ENCODE results near the gene DMBX1. TPM values are rescaled to one million over a fixed set of nuclear protein-coding genes. Genes with fewer than 3 reads are reported as not detected.

The DMBX1 gene
- total RNA-seq, 3 donors from 2014 or later = not detected

GRCh38 chr1:46464915-46465314 lies 24.7 kb upstream of the DMBX1 start:
- intact Hi-C loops (cut with DNase I; ENCODE audit: low total_unique reads) = loop anchor here (5.0 kb wide), 1 partner anchor 318 kb away; no protein-coding TSS in a partner anchor
- Histone ChIP-seq H3K27me3 (peaks cover 0 to 24% of the 10 kb centered on the region in 2 donors), H3K4me1 (peaks cover 0 to 5% of the 10 kb centered on the region in 2 donors)

GRCh38 chr1:46465981-46466476 lies 23.6 kb upstream of the DMBX1 start:
- H3K4me1 ChIP-seq = peaks cover 0 to 5% of the 10 kb centered on the region in 2 donors
- no peaks in the 10 kb centered on the region for H3K9me3 ChIP-seq
- no peaks in the 10 kb centered on the region for H3K36me3 ChIP-seq
- TF ChIP-seq POLR2A (IDR thresholded peaks at IDR 0.05) = no peak
- TF ChIP-seq CTCF (IDR thresholded peaks at IDR 0.05) = no peak
- TF ChIP-seq POLR2AphosphoS5 (IDR thresholded peaks at IDR 0.05) = no peak
- no peak overlapping the region for H3K27ac ChIP-seq
- no peak for DNase-seq (ENCODE audit: low spot score in 2 of 2)
- H3K4me3 ChIP-seq = peak overlapping the region in 2 of 3 donors; percentile 58 to 70
- intact Hi-C loops (cut with DNase I; ENCODE audit: low total_unique reads) = no loop called here
- H3K27me3 ChIP-seq = peaks cover 0 to 24% of the 10 kb centered on the region in 2 donors

More at GRCh38 chr1:46464915-46465314, 24.7 kb upstream of the DMBX1 start:
- Histone ChIP-seq H3K9me3 (no peaks in the 10 kb centered on the region), H3K27ac (no peak overlapping the region), H3K4me3 (no peak overlapping the region), H3K36me3 (no peaks in the 10 kb centered on the region)
- TF ChIP-seq CTCF (IDR thresholded peaks at IDR 0.05) = no peak
- TF ChIP-seq POLR2AphosphoS5 (IDR thresholded peaks at IDR 0.05) = no peak
- no peak for TF ChIP-seq POLR2A (IDR thresholded peaks at IDR 0.05)
- no peak for DNase-seq (ENCODE audit: low spot score in 2 of 2)

GRCh38 chr1:46466477-46467182 lies 23.0 kb upstream of the DMBX1 start:
- Histone ChIP-seq H3K27ac (no peak overlapping the region), H3K27me3 (peaks cover 0 to 24% of the 10 kb centered on the region in 2 donors)
- no peak for DNase-seq (ENCODE audit: low spot score in 2 of 2)

GRCh38 chr1:46467183-46467504 lies 22.5 kb upstream of the DMBX1 start:
- Histone ChIP-seq H3K27me3 (peaks cover 0 to 24% of the 10 kb centered on the region in 2 donors), H3K9me3 (no peaks in the 10 kb centered on the region), H3K27ac (no peak overlapping the region), H3K4me3 (peak overlapping the region in 2 of 3 donors; percentile 58 to 70), H3K4me1 (peaks cover 0 to 5% of the 10 kb centered on the region in 2 donors), H3K36me3 (no peaks in the 10 kb centered on the region)
- intact Hi-C loops (cut with DNase I; ENCODE audit: low total_unique reads) = no loop called here
- no peak for DNase-seq (ENCODE audit: low spot score in 2 of 2)
- TF ChIP-seq POLR2A (IDR thresholded peaks at IDR 0.05) (no peak), POLR2AphosphoS5 (IDR thresholded peaks at IDR 0.05) (no peak), CTCF (IDR thresholded peaks at IDR 0.05) (no peak)

More at GRCh38 chr1:46466477-46467182, 23.0 kb upstream of the DMBX1 start:
- H3K36me3 ChIP-seq = no peaks in the 10 kb centered on the region
- intact Hi-C loops (cut with DNase I; ENCODE audit: low total_unique reads) = no loop called here
- H3K9me3 ChIP-seq = no peaks in the 10 kb centered on the region
- no peak for TF ChIP-seq POLR2AphosphoS5 (IDR thresholded peaks at IDR 0.05)
- TF ChIP-seq POLR2A (IDR thresholded peaks at IDR 0.05) = no peak
- no peak for TF ChIP-seq CTCF (IDR thresholded peaks at IDR 0.05)
- H3K4me1 ChIP-seq = peaks cover 0 to 5% of the 10 kb centered on the region in 2 donors
- H3K4me3 ChIP-seq = peak overlapping the region; percentile 46 to 70 (median 58)

GRCh38 chr1:46469881-46470280 lies 19.8 kb upstream of the DMBX1 start:
- intact Hi-C loops (cut with DNase I; ENCODE audit: low total_unique reads) = loop anchor here (1.0 kb wide), 1 partner anchor 23 kb away; no protein-coding TSS in a partner anchor
- Histone ChIP-seq H3K4me3 (no peak overlapping the region), H3K36me3 (no peaks in the 10 kb centered on the region), H3K4me1 (peaks cover 0 to 5% of the 10 kb centered on the region in 2 donors), H3K27me3 (peaks cover 0 to 24% of the 10 kb centered on the region in 2 donors), H3K9me3 (no peaks in the 10 kb centered on the region), H3K27ac (no peak overlapping the region)
- no peak for DNase-seq (ENCODE audit: low spot score in 2 of 2)
- TF ChIP-seq CTCF (IDR thresholded peaks at IDR 0.05) (no peak), POLR2AphosphoS5 (IDR thresholded peaks at IDR 0.05) (no peak), POLR2A (IDR thresholded peaks at IDR 0.05) (no peak)
